Type B pancreatic cell (in vitro differentiated cells): ENCODE data around the gene GRK5. TPM values are rescaled to one million over a fixed set of nuclear protein-coding genes. Genes with fewer than 3 reads are reported as not detected.

ENCODE experiments used
- DNase-seq: peaks from one replicate; pipeline ENCODE4 v3.0.0; 2021; ENCODE audit warnings: mixed read lengths; ENCODE audit not compliant: unreplicated experiment; ENCODE audit errors: extremely low spot score
- H3K27ac Mint-ChIP-seq: 2 replicates; pipeline ENCODE4 v1.8.0; 2021; ENCODE audit warnings: mild to moderate bottlenecking, mixed read lengths
- H3K27me3 Mint-ChIP-seq: 2 replicates; pipeline ENCODE4 v1.8.0; 2021; ENCODE audit warnings: mixed read lengths
- H3K36me3 Mint-ChIP-seq: 2 replicates; pipeline ENCODE4 v1.8.0; 2021; ENCODE audit warnings: mixed read lengths
- H3K4me1 Mint-ChIP-seq: one replicate; pipeline ENCODE4 v1.8.0; 2021; ENCODE audit warnings: mixed read lengths; ENCODE audit not compliant: unreplicated experiment
- H3K4me3 Mint-ChIP-seq: 2 replicates; pipeline ENCODE4 v1.8.0; 2021; ENCODE audit warnings: mild to moderate bottlenecking, mixed read lengths
- H3K9me3 Mint-ChIP-seq: 2 replicates; pipeline ENCODE4 v1.8.0; 2021; ENCODE audit warnings: mixed read lengths
- CTCF ChIP-seq: fragments of 200-600 bp; sonication (generic); conservative IDR thresholded peaks from 2 replicates; pipeline ENCODE4 v1.5.0; 2021; ENCODE audit warnings: antibody characterized with exemption, mild to moderate bottlenecking
- total RNA-seq: library from RNA; stranded (reverse); gene quantifications from 2 replicates; pipeline ENCODE4 v1.2.1, GENCODE V29; 2021; ENCODE audit warnings: low replicate concordance

Gene GRK5
- total RNA-seq, 1 donor from 2014 or later = 24.8 TPM

- no peak overlapping the region for H3K4me3 Mint-ChIP-seq
- peaks cover 4% of the 10 kb centered on the region for H3K9me3 Mint-ChIP-seq
- DNase-seq = no peak
- H3K36me3 Mint-ChIP-seq = peaks cover 3% of the 10 kb centered on the region
- TF ChIP-seq CTCF = no peak
- no peaks in the 10 kb centered on the region for H3K27me3 Mint-ChIP-seq
- peaks cover 27% of the 10 kb centered on the region for H3K4me1 Mint-ChIP-seq
- no peak overlapping the region for H3K27ac Mint-ChIP-seq
Measured at GRCh38 chr10:119394657-119395279, 187.4 kb downstream of the GRK5 start.

GRCh38 chr10:119395280-119396007 is 188.1 kb downstream of the GRK5 start:
- Mint-ChIP-seq H3K27ac (no peak overlapping the region), H3K27me3 (no peaks in the 10 kb centered on the region), H3K4me3 (no peak overlapping the region), H3K4me1 (peaks cover 24% of the 10 kb centered on the region), H3K9me3 (no peaks in the 10 kb centered on the region), H3K36me3 (no peaks in the 10 kb centered on the region)
- TF ChIP-seq CTCF = no peak
- DNase-seq = no peak

- Mint-ChIP-seq H3K9me3 (no peaks in the 10 kb centered on the region), H3K27me3 (no peaks in the 10 kb centered on the region), H3K27ac (no peak overlapping the region), H3K4me3 (no peak overlapping the region), H3K4me1 (peaks cover 19% of the 10 kb centered on the region), H3K36me3 (no peaks in the 10 kb centered on the region)
- TF ChIP-seq CTCF = no peak
- no peak for DNase-seq
Measured at GRCh38 chr10:119396008-119396708, 188.8 kb downstream of the GRK5 start.

GRCh38 chr10:119396709-119397071 is 189.3 kb downstream of the GRK5 start:
- no peak for TF ChIP-seq CTCF
- no peak for DNase-seq

GRCh38 chr10:119397416-119397815 is 190.0 kb downstream of the GRK5 start:
- no peak for TF ChIP-seq CTCF
- peak overlapping the region; percentile 72 for H3K27ac Mint-ChIP-seq
- H3K4me3 Mint-ChIP-seq = no peak overlapping the region
- H3K4me1 Mint-ChIP-seq = peaks cover 29% of the 10 kb centered on the region
- no peak for DNase-seq
- no peaks in the 10 kb centered on the region for H3K27me3 Mint-ChIP-seq
- no peaks in the 10 kb centered on the region for H3K36me3 Mint-ChIP-seq
- no peaks in the 10 kb centered on the region for H3K9me3 Mint-ChIP-seq

More at GRCh38 chr10:119396709-119397071, 189.3 kb downstream of the GRK5 start:
- Mint-ChIP-seq H3K9me3 (no peaks in the 10 kb centered on the region), H3K27ac (no peak overlapping the region), H3K4me3 (no peak overlapping the region), H3K27me3 (no peaks in the 10 kb centered on the region), H3K36me3 (no peaks in the 10 kb centered on the region), H3K4me1 (peaks cover 22% of the 10 kb centered on the region)
